B cell (primary cell): ENCODE data around the gene DUSP1. TPM values are rescaled to one million over a fixed set of nuclear protein-coding genes. Genes with fewer than 3 reads are reported as not detected.

ENCODE experiments used
- ATAC-seq: fragments of 200-7000 bp; cut with Tn5 transposase; one replicate; pipeline ENCODE4 v1.10.0; 2021; ENCODE audit warnings: low read depth, mild to moderate bottlenecking, moderate number of reproducible peaks, moderate library complexity
- CTCF ChIA-PET: fragments of 350-600 bp; sonication (Branson Sonifier 250); formaldehyde crosslinking; loops from one replicate; lab custom pipeline; 2021; ENCODE audit warnings: antibody characterized with exemption, inconsistent platforms; lab: Charles Lee
- POLR2A ChIA-PET: fragments of 350-600 bp; sonication (Branson Sonifier 250); formaldehyde crosslinking; loops from one replicate; lab custom pipeline; 2021; ENCODE audit warnings: antibody characterized with exemption; lab: Charles Lee
- DNase-seq: peaks from one replicate; pipeline ENCODE4 v3.0.0; 2013
- H2AFZ ChIP-seq: 2 replicates; pipeline ENCODE4 v1.6.1; 2012; ENCODE audit warnings: mild to moderate bottlenecking, low read depth, low read length; ENCODE audit not compliant: insufficient read depth, poor library complexity, severe bottlenecking
- H3K27ac ChIP-seq, 2 donors: 1 replicate in 1 of 2; 2 replicates in 1 of 2; pipeline ENCODE4 v1.5.1; 2012 to 2013; ENCODE audit warnings: low read length in 2 of 2, mild to moderate bottlenecking in 2 of 2, moderate library complexity in 1 of 2
- H3K27me3 ChIP-seq, 4 experiments: fragments of 200-600 bp in 1 of 4; sonication (generic) in 1 of 4; replicated peaks in 1 of 4; 1 replicate in 2 of 4; 2 replicates in 2 of 4; pipeline versions ENCODE4 v1.6.1 to v1.7.0; 2013 to 2016; ENCODE audit warnings: low read length in 3 of 4, mild to moderate bottlenecking in 2 of 4, mixed read lengths in 1 of 4, moderate library complexity in 1 of 4; ENCODE audit not compliant: insufficient read depth in 4 of 4, control insufficient read depth in 3 of 4; ENCODE audit errors: control extremely low read depth in 1 of 4
- H3K36me3 ChIP-seq, 2 experiments: replicated peaks in 1 of 2; 1 replicate in 1 of 2; 2 replicates in 1 of 2; pipeline versions ENCODE4 v1.6.1 to v1.7.1; 2013; ENCODE audit warnings: low read length in 1 of 2; ENCODE audit not compliant: insufficient read depth in 2 of 2, control insufficient read depth in 1 of 2; ENCODE audit errors: control extremely low read depth in 1 of 2, extremely low read depth in 1 of 2
- H3K4me1 ChIP-seq, 2 donors: fragments of 200-600 bp in 1 of 2; sonication (generic) in 1 of 2; 1 replicate in 1 of 2; 2 replicates in 1 of 2; pipeline versions ENCODE4 v1.5.1 to v1.6.1; 2013 to 2017; ENCODE audit warnings: low read length in 2 of 2; ENCODE audit not compliant: control insufficient read depth in 2 of 2, insufficient read depth in 2 of 2
- H3K4me2 ChIP-seq: replicated peaks from 2 replicates; pipeline ENCODE3; 2012; ENCODE audit warnings: mild to moderate bottlenecking, low read depth, low read length; ENCODE audit not compliant: poor library complexity, severe bottlenecking
- H3K4me3 ChIP-seq, 5 experiments: fragments of 200-600 bp in 1 of 5; sonication (generic) in 1 of 5; 1 replicate in 3 of 5; 2 replicates in 2 of 5; pipeline versions ENCODE4 v1.5.1 to v1.7.0; 2011 to 2016; ENCODE audit warnings: low read length in 4 of 5, mild to moderate bottlenecking in 4 of 5, low read depth in 2 of 5, control low read depth in 1 of 5, moderate library complexity in 1 of 5; ENCODE audit not compliant: insufficient read depth in 1 of 5; ENCODE audit errors: control extremely low read depth in 1 of 5, extremely low read depth in 1 of 5
- H3K79me2 ChIP-seq: fragments of 200-600 bp; sonication (generic); one replicate; pipeline ENCODE4 v1.6.0; 2016; ENCODE audit warnings: low read length; ENCODE audit not compliant: control insufficient read depth, insufficient read depth
- H3K9ac ChIP-seq: fragments of 200-600 bp; sonication (generic); 2 replicates; pipeline ENCODE4 v1.6.1; 2017; ENCODE audit warnings: mild to moderate bottlenecking, low read length, moderate library complexity
- H3K9me3 ChIP-seq, 3 donors: one replicate each; pipeline versions ENCODE4 v1.6.1 to v1.7.1; 2013; ENCODE audit warnings: low read length in 2 of 3; ENCODE audit not compliant: control insufficient read depth in 2 of 3, insufficient read depth in 1 of 3; ENCODE audit errors: control extremely low read depth in 1 of 3
- H4K20me1 ChIP-seq: 2 replicates; pipeline ENCODE4 v1.6.0; 2012; ENCODE audit warnings: mild to moderate bottlenecking, low read length; ENCODE audit not compliant: insufficient read depth, control insufficient read depth, poor library complexity, severe bottlenecking
- H3K27ac Mint-ChIP-seq: one replicate; pipeline ENCODE4 v1.8.0; 2021; ENCODE audit warnings: mixed read lengths
- H3K27me3 Mint-ChIP-seq: one replicate; pipeline ENCODE4 v1.8.0; 2021; ENCODE audit warnings: mixed read lengths
- H3K4me1 Mint-ChIP-seq: one replicate; pipeline ENCODE4 v1.8.0; 2021; ENCODE audit warnings: mixed read lengths
- H3K4me3 Mint-ChIP-seq: one replicate; pipeline ENCODE4 v1.8.0; 2021; ENCODE audit warnings: mixed read lengths
- H3K9me3 Mint-ChIP-seq: one replicate; pipeline ENCODE4 v1.8.0; 2022; ENCODE audit warnings: mixed read lengths; ENCODE audit not compliant: insufficient read depth
- CTCF ChIP-seq: fragments of 200-600 bp; IDR thresholded peaks from one replicate; pipeline ENCODE4 v1.8.0; 2022; ENCODE audit warnings: antibody characterized with exemption, mild to moderate bottlenecking
- EZH2 ChIP-seq: IDR thresholded peaks from 2 replicates; pipeline ENCODE4 v1.6.1; 2012; ENCODE audit warnings: borderline replicate concordance, low read depth, mild to moderate bottlenecking, moderate library complexity, low read length; ENCODE audit not compliant: insufficient read depth, poor library complexity, severe bottlenecking
- WGBS: methylation state at CpG from one replicate; pipeline ENCODE4 v1.1.5; 2013; ENCODE audit warnings: missing lambda C conversion rate; ENCODE audit not compliant: insufficient coverage; 5-methylcytosine and 5-hydroxymethylcytosine counted together
- intact Hi-C: fragments of 100-400 bp; cut with micrococcal nuclease; formaldehyde crosslinking; loops from one replicate; pipeline ENCODE4 v1.10.0; 2022
- polyA plus RNA-seq: library from polyadenylated mRNA; depleted of rRNA; stranded (reverse); fragments of >200 nt; gene quantifications from 2 replicates; pipeline ENCODE4 v1.2.3, GENCODE V29; 2012
- total RNA-seq, 2 donors: library from RNA; stranded (reverse); fragments of 120-200 nt in 1 of 2; gene quantifications; 1 replicate in 1 of 2; 2 replicates in 1 of 2; pipeline versions ENCODE4 v1.2.3 to v1.2.4, GENCODE V29; 2013 to 2022

The DUSP1 gene
- total and polyA plus RNA-seq, 2 donors (not counting 1 experiment from before 2014, with no cell fraction given), result 71.2 to 4,228 TPM

GRCh38 chr5:172801179-172801671 is 30.2 kb upstream of the DUSP1 start:
- Histone ChIP-seq H3K27ac (no peak overlapping the region), H2AFZ (no peak overlapping the region), H3K4me3 (no peak overlapping the region), H3K27me3 (no peaks in the 10 kb centered on the region), H4K20me1 (no peaks in the 10 kb centered on the region), H3K4me1 (no peaks in the 10 kb centered on the region), H3K9ac (no peak overlapping the region), H3K9me3 (no peaks in the 10 kb centered on the region), H3K79me2 (no peaks in the 10 kb centered on the region), H3K4me2 (no peak overlapping the region), H3K36me3 (no peaks in the 10 kb centered on the region)
- H3K27ac Mint-ChIP-seq, result no peak overlapping the region
- ChIA-PET POLR2A (no interaction called here), CTCF (interaction anchor here (1.5 to 1.8 kb wide), 2 partner anchors 10 to 29 kb away, joined by 5 read pairs; no protein-coding TSS in a partner anchor)
- H3K4me3 Mint-ChIP-seq, result no peak overlapping the region
- ATAC-seq (no peak), DNase-seq (no peak)
- no peaks in the 10 kb centered on the region for H3K9me3 Mint-ChIP-seq
- intact Hi-C loops, result no loop called here
- peaks cover 3% of the 10 kb centered on the region for H3K4me1 Mint-ChIP-seq
- no peak for TF ChIP-seq EZH2
- no peak for TF ChIP-seq CTCF
- no peaks in the 10 kb centered on the region for H3K27me3 Mint-ChIP-seq
- WGBS, result 100% methylated on average over 3 of the region's 4 CpGs

GRCh38 chr5:172800088-172800551 is 29.1 kb upstream of the DUSP1 start:
- Histone ChIP-seq H4K20me1 (no peaks in the 10 kb centered on the region), H3K4me3 (no peak overlapping the region), H3K4me2 (no peak overlapping the region), H3K9me3 (no peaks in the 10 kb centered on the region), H2AFZ (no peak overlapping the region), H3K27me3 (no peaks in the 10 kb centered on the region), H3K4me1 (no peaks in the 10 kb centered on the region), H3K36me3 (no peaks in the 10 kb centered on the region), H3K27ac (no peak overlapping the region), H3K9ac (no peak overlapping the region), H3K79me2 (no peaks in the 10 kb centered on the region)
- H3K9me3 Mint-ChIP-seq, result no peaks in the 10 kb centered on the region
- no peak overlapping the region for H3K4me3 Mint-ChIP-seq
- CTCF ChIA-PET, result interaction anchor here (1.5 to 1.8 kb wide), 2 partner anchors 9 to 28 kb away, joined by 5 read pairs; no protein-coding TSS in a partner anchor
- intact Hi-C loops, result no loop called here
- POLR2A ChIA-PET, result no interaction called here
- WGBS, result 88% methylated on average over 16 of the region's 16 CpGs
- no peak for ATAC-seq
- no peak overlapping the region for H3K27ac Mint-ChIP-seq
- no peaks in the 10 kb centered on the region for H3K27me3 Mint-ChIP-seq
- TF ChIP-seq EZH2 (no peak), CTCF (no peak)
- peaks cover 3% of the 10 kb centered on the region for H3K4me1 Mint-ChIP-seq
- no peak for DNase-seq
